HEK293 (cell line): ENCODE measurements around the gene CNTNAP1.

Experiments used
- CTCF ChIP-seq: fragments of 450-650 bp; formaldehyde crosslinking; IDR thresholded peaks from 2 replicates; pipeline ENCODE4 v1.5.1; 2016; ENCODE audit warnings: missing biosample characterization, missing genetic modification characterization
- REPIN1 ChIP-seq: fragments of 450-650 bp; formaldehyde crosslinking; IDR thresholded peaks from 2 replicates; pipeline ENCODE4 v1.5.1; 2017; ENCODE audit warnings: missing biosample characterization, missing genetic modification characterization, low read depth
- ZNF132 ChIP-seq: fragments of 450-650 bp; formaldehyde crosslinking; IDR thresholded peaks from 2 replicates; pipeline ENCODE4 v1.5.1; 2017; ENCODE audit warnings: missing biosample characterization, missing genetic modification characterization, borderline replicate concordance
- ZNF639 ChIP-seq: fragments of 450-650 bp; formaldehyde crosslinking; IDR thresholded peaks from 2 replicates; pipeline ENCODE4 v1.5.1; 2016; ENCODE audit warnings: missing biosample characterization, missing genetic modification characterization
- TF ChIP-seq, protein P1 (sequence below): fragments of 450-650 bp; formaldehyde crosslinking; IDR thresholded peaks from 2 replicates; pipeline ENCODE4 v1.5.1; 2016; ENCODE audit warnings: missing biosample characterization, missing genetic modification characterization

GRCh38 chr17:42677921-42678781 is 4.2 kb upstream of the CNTNAP1 start:
- TF ChIP-seq REPIN1 (tag by site-specific recombination), result no peak
- TF ChIP-seq, protein P1, sequence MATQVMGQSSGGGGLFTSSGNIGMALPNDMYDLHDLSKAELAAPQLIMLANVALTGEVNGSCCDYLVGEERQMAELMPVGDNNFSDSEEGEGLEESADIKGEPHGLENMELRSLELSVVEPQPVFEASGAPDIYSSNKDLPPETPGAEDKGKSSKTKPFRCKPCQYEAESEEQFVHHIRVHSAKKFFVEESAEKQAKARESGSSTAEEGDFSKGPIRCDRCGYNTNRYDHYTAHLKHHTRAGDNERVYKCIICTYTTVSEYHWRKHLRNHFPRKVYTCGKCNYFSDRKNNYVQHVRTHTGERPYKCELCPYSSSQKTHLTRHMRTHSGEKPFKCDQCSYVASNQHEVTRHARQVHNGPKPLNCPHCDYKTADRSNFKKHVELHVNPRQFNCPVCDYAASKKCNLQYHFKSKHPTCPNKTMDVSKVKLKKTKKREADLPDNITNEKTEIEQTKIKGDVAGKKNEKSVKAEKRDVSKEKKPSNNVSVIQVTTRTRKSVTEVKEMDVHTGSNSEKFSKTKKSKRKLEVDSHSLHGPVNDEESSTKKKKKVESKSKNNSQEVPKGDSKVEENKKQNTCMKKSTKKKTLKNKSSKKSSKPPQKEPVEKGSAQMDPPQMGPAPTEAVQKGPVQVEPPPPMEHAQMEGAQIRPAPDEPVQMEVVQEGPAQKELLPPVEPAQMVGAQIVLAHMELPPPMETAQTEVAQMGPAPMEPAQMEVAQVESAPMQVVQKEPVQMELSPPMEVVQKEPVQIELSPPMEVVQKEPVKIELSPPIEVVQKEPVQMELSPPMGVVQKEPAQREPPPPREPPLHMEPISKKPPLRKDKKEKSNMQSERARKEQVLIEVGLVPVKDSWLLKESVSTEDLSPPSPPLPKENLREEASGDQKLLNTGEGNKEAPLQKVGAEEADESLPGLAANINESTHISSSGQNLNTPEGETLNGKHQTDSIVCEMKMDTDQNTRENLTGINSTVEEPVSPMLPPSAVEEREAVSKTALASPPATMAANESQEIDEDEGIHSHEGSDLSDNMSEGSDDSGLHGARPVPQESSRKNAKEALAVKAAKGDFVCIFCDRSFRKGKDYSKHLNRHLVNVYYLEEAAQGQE, result no peak
- TF ChIP-seq CTCF (tag by site-specific recombination), result 0 out of 2 replicates have a peak, but pooled peaks have one; percentile 17
- 0 out of 2 replicates have a peak, but pooled peaks have one; percentile 17 for TF ChIP-seq ZNF639 (tag by site-specific recombination)
- TF ChIP-seq ZNF132 (tag by site-specific recombination), result no peak
